GM18520 (cell line): Measurements from ENCODE around the gene HOXC11.

Source experiments
- ATAC-seq: cut with Tn5 transposase; IDR thresholded peaks from one replicate; pipeline ENCODE4 v1.9.1; 2021; ENCODE audit not compliant: unreplicated experiment

Gene HOXC11

GRCh38 chr12:53996240-53997203 is 23.6 kb downstream of the HOXC11 start:
- ATAC-seq: no peak

- ATAC-seq: no peak
Measured at GRCh38 chr12:53997204-53998109, 24.5 kb downstream of the HOXC11 start.

- no peak for ATAC-seq
Measured at GRCh38 chr12:53998110-53998899, 25.4 kb downstream of the HOXC11 start.

GRCh38 chr12:53998900-53999236 is 25.9 kb downstream of the HOXC11 start:
- no peak for ATAC-seq

GRCh38 chr12:53999559-54000115 is 26.7 kb downstream of the HOXC11 start:
- ATAC-seq: no peak

- ATAC-seq: no peak
Measured at GRCh38 chr12:54000116-54001114, 27.5 kb downstream of the HOXC11 start, which contains the start of gene HOXC9. TSS of gene HOXC9 (plus strand) at chr12:54000161. CDS start at chr12:54000189, 28 bp downstream.

- ATAC-seq: no peak
Measured at GRCh38 chr12:54001283-54002187, 28.6 kb downstream of the HOXC11 start.

GRCh38 chr12:54002278-54002914 is 29.5 kb downstream of the HOXC11 start:
- no peak for ATAC-seq

- no peak for ATAC-seq
Measured at GRCh38 chr12:54002915-54003389, 30.0 kb downstream of the HOXC11 start.

- ATAC-seq: no peak
Measured at GRCh38 chr12:54003625-54004024, 30.7 kb downstream of the HOXC11 start.

GRCh38 chr12:54004063-54004840 is 31.3 kb downstream of the HOXC11 start:
- ATAC-seq: no peak

GRCh38 chr12:54004841-54005530 is 32.1 kb downstream of the HOXC11 start:
- ATAC-seq: no peak

- ATAC-seq: no peak
Measured at GRCh38 chr12:54005531-54005852, 32.6 kb downstream of the HOXC11 start.

- peak; percentile 41 for ATAC-seq
Measured at GRCh38 chr12:54005853-54006558, 33.1 kb downstream of the HOXC11 start.

GRCh38 chr12:54006559-54007220 is 33.8 kb downstream of the HOXC11 start:
- no peak for ATAC-seq
